ENCODE results near the gene MMRN1.

DNA sequence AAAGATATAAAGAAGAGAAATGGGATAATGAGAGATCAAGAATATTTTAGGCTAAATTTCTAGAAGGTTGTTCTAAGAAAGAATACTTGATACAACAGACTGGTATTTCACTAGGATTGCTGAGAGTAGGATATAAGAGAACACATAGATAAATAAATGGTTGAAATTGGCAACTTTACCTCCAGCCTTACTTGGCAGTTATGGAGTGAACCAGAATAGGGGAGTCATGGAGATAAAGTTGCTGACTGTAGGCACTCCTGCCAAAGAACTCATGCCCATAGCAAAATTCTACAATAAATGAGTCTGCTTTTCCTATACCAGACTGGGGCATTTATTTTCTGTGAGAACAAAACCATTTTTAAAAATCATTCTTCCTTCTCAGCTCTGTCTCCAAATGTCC, 26.4 kb upstream of the MMRN1 start:
- TF ChIP-seq, protein P1, sequence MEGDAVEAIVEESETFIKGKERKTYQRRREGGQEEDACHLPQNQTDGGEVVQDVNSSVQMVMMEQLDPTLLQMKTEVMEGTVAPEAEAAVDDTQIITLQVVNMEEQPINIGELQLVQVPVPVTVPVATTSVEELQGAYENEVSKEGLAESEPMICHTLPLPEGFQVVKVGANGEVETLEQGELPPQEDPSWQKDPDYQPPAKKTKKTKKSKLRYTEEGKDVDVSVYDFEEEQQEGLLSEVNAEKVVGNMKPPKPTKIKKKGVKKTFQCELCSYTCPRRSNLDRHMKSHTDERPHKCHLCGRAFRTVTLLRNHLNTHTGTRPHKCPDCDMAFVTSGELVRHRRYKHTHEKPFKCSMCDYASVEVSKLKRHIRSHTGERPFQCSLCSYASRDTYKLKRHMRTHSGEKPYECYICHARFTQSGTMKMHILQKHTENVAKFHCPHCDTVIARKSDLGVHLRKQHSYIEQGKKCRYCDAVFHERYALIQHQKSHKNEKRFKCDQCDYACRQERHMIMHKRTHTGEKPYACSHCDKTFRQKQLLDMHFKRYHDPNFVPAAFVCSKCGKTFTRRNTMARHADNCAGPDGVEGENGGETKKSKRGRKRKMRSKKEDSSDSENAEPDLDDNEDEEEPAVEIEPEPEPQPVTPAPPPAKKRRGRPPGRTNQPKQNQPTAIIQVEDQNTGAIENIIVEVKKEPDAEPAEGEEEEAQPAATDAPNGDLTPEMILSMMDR (IDR thresholded peaks at IDR 0.05; ENCODE audit: low read depth, low read length, poor library complexity, severe bottlenecking), result no peak
- no peak for TF ChIP-seq EZH2phosphoT487 (IDR thresholded peaks at IDR 0.05; ENCODE audit: borderline replicate concordance, low read length)

Measured in DOHH2 (cell line).